ENCODE data around the gene TTC39C.
A peak's percentile ranks its signal among the peaks of the same experiment; 100 is the strongest.
"Not testable (repeated sequence)": the region's sequence is repeated elsewhere in the genome, so short reads cannot be mapped to it uniquely, and the experiment has no call there.

Gene TTC39C

DNA sequence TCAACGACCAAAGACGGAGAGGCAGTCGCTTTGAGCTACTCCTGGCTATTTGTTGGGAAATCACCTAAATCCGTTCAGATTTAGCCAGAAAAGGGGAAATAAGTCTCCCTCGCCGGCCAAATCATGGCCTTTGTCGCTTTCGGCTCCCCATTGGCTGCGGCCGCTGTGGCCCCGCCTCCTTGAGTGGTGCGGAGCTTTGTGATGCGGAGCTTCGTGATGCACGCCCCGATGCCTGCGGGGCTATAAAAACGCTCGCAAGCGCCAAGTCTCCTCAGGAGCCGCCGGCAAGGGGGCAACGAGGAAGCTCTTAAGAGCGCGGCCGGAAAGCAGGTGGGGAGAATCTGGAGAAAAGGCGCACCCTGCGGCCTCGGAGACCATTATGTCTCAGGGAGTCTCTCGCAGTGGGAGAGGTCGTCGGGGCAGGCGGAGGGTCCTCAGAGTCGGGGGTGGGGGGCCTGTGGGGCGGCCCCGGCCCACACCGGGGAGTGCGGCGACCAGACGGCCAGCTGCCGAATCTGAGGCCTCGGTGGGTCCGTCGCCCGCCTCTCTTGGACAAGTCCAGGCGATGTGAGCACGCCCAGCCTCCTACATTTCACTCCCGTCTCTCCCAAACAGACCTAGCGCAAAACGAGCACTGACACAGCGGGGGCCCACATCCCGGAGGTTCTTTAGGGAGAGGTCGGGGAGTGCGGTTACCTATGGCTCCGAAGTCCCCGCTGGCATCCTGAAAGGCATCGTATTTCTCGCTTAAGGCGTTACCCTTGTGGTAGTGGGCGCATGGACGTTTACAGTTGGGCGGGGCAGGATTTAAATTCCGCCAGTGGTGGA is 124.4 kb downstream of the TTC39C start, which contains the start of gene CABYR:
Gene CABYR (plus strand): TSS at position 274 of the 828 bp plus-strand sequence. CDS start 4,053 bp downstream, outside the sequence.
- DNase-seq: peak; percentile 61

DNA sequence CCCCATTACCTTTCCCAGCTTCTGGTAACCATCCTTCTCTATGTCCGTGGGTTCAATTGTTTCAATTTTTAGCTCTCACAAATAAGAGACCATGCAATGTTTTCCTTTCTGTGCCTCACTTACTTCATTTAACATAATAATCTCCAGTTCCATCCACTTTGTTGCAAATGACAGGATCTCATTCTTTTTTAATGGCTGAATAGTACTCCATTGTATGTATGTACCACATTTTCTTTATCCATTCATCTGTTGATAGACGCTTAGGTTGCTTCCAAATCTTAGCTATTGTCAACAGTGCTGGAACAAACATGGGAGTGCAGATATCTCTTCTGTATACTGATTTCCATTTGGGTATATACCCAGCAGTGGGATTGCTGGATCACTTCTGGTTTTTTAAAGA is 126.1 kb downstream of the TTC39C start:
- no peak for DNase-seq

DNA sequence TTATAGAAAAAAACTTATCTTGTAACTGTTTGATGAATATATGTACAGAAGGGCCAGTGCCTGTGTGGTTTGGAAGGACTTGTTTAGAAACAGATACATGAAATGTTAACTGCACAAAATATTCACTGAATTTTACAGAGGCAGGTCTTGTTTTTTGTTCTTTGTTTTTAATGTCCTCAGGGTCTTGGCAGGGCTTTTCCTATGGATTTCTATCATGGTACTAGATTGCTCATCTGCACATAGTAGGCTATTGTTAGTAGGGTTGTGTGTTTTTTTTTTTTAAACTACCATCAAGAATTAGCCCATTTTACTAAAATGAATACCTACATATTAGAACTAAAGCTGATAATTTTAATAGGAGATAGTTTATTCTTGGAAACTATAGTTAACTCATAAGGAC is 127.8 kb downstream of the TTC39C start:
- no peak for DNase-seq

DNA sequence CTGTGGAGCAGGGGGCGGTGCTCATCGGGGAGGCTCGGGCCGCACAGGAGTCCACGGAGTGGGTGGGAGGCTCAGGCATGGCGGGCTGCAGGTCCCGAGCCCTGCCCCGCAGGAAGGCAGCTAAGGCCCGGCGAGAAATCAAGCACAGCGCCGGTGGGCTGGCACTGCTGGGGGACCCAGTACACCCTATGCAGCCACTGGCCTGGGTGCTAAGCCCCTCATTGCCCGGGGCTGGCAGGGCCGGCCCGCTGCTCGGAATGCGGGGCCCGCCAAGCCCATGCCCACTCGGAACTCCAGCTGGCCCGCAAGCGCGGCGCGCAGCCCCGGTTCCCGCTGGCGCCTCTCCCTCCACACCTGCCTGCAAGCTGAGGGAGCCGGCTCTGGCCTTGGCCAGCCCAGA is 135.0 kb downstream of the TTC39C start:
- not testable (repeated sequence) for DNase-seq

DNA sequence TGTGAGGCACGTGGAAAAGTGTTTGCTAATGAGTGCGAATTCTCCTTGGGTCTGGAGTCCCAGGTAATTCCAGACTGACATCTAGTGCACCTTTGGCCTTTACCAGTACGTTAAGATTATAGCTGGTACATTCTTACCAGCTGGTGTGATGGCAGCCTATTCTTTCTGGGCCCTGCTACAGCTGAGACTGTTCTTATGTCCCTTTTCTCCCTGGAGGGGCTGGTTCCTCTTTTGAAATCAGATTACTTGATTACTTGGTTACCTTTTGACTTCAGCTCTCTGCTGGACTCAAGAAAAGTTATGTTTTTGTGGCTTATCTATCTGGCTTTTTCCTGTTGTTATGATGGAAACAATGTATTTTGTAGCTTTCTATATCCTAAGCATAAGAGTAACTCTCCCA is 138.8 kb downstream of the TTC39C start:
- no peak for DNase-seq

DNA sequence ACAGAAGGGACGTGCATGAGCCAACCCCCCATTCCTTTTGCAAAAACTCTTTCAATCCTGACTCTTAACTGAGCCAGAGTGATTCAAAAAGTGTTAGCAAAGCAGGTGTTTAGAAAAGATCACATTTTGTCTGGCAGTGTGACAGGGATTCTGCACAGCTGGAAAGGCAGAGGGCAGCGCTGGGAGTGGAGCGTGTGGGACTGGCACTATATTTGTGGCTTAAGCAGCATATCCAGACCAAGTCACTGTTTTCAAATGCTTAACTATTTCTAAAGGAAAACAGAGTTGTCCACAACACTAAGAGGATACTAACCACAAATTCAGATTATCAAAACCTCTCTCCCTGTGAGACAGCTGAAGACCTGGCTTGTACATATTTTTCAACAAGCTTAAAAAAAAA is 143.3 kb downstream of the TTC39C start:
- DNase-seq: no peak

DNA sequence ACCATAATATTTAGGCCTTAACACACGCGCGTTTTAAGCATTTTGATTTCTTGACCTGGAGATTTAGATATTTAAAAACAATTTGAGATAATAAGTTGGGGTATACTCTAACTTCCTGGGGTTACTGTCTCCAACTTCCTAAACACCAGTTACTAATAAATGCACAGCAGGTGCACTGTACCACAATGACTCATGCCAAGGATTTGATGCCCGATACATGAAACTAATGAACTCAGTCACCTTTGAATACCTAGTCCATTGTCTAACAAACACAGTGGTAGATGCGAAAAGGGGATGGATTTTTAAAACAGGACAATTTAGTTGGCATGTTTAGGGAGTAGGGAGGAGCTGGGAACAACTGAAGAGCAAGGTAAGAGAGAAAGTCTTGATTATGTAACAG is 145.5 kb downstream of the TTC39C start:
- no peak for DNase-seq

DNA sequence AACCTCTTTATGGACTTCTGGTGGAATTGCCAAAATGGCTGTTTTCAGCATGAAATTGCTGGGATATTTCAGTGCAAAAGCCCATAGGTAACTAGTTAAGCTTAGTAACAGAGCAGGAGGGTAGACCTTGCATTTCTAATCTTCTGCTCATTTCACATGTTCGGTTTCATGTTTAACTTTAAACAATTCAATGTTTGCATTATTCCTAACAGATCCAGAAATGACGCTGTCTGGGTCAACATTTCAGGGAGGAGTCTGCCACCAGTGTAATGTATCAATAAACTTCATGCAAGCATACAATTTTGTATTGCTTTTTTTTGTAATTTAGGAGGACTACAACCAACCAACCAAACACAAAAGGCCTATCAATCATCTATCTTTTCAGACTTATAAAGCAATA is 146.8 kb downstream of the TTC39C start:
- DNase-seq: no peak

DNA sequence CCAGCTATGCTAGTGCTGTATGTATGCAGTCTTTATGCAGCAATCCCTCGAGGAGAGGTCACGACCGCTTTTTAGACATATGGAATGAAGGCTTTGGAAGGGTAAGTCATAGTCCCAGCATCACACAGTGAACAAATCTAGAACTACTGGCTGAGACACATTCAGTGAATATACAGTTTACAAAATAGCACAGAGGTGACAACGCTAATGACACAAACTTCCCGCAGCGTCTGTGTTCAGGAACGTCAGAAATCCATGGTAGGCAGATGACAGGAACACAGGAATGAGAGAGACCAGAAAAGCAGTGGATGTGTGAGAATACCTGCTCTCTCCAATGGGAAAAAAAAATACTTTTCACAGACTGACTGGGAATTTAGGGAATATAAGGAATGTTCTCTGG is 153.9 kb downstream of the TTC39C start:
- DNase-seq: no peak

DNA sequence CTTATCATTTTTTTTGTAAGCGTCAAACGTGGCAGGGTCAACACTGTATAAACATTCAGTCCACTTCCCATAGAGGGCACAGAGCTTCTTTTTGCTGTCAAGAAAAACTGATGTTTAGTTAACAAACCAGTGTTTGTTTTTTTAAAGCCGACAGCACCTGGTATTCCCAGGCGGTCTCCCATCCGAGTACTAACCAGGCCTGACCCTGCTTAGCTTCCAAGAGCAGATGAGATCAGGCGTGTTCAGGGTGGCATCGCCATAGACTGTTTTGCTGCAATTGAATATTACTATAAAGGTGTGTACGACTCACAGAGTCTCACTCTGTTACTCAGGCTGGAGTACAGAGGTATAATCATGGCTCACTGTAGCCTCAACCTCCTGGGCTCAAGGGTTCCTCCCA is 155.8 kb downstream of the TTC39C start:
- no peak for DNase-seq

DNA sequence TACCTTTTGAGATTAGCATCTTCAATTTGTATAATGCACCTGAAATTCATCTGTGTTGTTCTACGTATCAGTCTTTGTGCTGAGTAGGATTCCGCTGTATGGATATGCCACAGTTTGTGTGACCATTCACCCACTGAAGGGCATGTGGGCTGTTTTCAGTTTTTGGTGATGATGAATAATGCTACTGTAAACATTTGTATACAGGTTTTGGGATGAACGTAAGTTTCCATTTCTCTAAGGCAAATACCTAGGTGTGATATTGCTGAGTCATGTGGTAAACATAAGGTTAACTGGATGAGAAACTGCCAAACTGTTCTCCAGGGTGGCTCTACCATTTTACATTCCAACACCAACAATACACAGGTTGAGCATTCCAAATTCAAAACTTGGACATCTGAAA is 159.4 kb downstream of the TTC39C start:
- no peak for DNase-seq

DNA sequence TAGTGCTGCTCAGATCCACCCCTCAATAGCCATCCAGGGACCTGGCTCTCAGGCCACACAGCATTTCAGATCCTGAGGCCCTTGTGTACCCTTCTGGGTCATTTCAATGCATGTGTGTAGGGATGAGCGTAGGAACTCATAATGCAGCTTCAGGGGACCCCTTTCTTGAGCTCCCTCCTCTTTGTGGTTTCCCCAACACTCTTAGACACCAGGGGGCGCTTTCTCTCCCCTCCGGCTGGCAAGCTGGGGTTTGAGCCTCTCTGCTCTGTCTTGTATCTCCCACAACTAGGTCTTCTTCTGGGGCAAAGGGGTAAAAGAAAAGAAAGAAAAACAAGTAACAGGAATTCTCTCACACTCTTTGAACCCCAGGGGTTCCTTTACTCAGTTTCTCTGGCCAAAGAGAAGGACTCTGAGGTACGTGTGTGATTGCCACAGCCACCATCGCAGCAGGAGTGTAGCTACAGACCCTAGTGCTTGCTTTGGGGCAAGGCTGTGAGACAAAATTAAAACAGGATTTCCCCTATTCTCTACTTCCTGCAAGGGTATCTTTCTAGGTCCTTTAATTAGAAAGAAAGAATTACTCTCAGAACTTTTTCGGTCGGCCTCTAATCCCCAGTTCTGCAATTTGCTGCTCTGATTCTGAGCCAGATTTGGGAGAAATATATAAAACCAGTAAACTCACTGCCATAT is 162.3 kb downstream of the TTC39C start:
- DNase-seq: peak; percentile 16

DNA sequence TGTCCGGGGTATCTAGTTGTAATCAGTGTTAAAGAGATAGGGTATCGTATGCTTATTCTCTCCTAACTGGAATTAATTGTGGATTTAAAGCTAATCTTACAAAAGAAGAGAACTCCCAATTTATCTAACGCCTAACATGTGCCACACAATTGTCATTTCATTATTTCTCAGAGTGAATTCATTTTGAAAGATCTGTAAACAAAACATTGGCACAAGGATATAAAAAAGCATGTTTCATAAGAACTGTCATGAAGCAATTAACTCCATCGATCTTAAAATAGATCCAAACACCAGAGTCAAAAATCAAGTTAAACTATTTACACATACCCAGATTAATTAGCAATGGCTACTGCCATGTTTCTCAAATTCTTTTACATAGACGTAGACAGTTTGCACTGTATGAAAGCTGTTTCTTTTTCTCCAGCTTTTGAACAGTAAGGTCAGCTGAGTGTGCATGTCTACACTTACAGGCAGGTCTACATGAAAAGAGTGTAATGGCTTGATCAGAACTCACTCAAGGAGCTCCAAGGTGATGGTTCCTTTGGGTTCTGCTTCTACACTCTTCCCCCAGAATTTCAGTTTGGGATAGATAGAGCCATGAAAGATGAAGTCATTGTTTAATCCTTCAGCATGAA is 163.1 kb downstream of the TTC39C start:
- no peak for DNase-seq

DNA sequence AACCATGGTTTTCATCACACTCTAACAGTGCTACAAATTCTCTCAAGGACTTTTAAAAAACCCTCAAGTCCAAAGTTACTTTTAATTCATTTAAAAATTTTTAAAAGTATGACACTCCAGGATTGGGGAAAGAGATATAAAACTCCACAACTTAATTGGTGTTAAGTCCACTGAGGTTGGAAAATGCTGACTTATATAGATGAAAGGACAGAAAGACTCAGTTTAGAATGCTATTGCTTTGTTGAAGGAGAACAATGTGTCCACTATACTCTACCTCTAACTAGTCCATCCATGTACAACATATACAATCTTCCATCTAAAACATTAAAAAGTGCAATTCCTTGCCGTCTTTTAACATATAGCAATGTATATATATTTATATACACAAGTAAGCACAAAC is 165.5 kb downstream of the TTC39C start:
- DNase-seq: no peak

DNA sequence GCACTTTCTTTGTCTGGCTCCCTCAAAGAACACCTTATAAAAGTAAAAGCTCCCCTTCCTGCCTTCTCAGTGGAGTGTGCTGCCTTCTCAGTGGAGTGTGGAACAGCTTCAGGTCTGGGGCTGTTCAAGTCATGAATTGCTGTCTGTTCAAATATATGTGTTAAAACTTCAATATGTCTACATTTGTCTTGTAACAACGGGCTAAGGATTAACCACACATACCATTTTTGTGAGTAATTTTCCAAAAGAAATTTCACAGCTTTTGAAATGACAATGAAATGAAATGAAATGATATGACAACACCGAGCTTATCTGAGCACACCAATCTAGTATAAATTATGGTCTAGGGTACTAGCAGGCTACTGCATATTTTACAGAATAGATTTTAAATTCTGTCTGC is 167.3 kb downstream of the TTC39C start:
- no peak for DNase-seq

Measured in activated gamma-delta T cell treated with Interleukin-2 at 50 U/mL for 16 hours (primary cell).